ACC112 (cell line): ENCODE measurements around the gene HAAO.

ENCODE experiments used
- H2AFZ ChIP-seq: fragments of 200-600 bp; sonication (generic); one replicate; pipeline ENCODE4 v1.6.0; 2017; ENCODE audit warnings: antibody characterized with exemption, low read length; ENCODE audit not compliant: unreplicated experiment
- H3K27ac ChIP-seq: fragments of 200-600 bp; sonication (generic); 2 replicates; pipeline ENCODE4 v1.5.1; 2014; ENCODE audit warnings: low read depth, mild to moderate bottlenecking, antibody characterized with exemption, low read length, moderate library complexity
- H3K27me3 ChIP-seq: fragments of 200-600 bp; sonication (generic); 2 replicates; pipeline ENCODE4 v1.6.1; 2014; ENCODE audit warnings: mild to moderate bottlenecking, antibody characterized with exemption, low read length, moderate library complexity, mixed read lengths; ENCODE audit not compliant: insufficient read depth
- H3K36me3 ChIP-seq: fragments of 200-600 bp; sonication (generic); 2 replicates; pipeline ENCODE4 v1.6.1; 2016; ENCODE audit warnings: mild to moderate bottlenecking, antibody characterized with exemption, low read length, moderate library complexity, mixed read lengths; ENCODE audit not compliant: insufficient read depth
- H3K4me1 ChIP-seq: fragments of 200-600 bp; sonication (generic); one replicate; pipeline ENCODE4 v1.6.1; 2016; ENCODE audit warnings: low read length, mixed read lengths; ENCODE audit not compliant: insufficient read depth, unreplicated experiment, control insufficient read depth
- H3K4me3 ChIP-seq: fragments of 200-600 bp; sonication (generic); 2 replicates; pipeline ENCODE4 v1.5.1; 2014; ENCODE audit warnings: mild to moderate bottlenecking, low read depth, low read length
- H3K79me2 ChIP-seq: fragments of 200-600 bp; sonication (generic); one replicate; pipeline ENCODE4 v1.6.0; 2016; ENCODE audit warnings: low read length; ENCODE audit not compliant: control insufficient read depth, unreplicated experiment, insufficient read depth

The HAAO gene

GRCh38 chr2:42812899-42813479, 20.6 kb upstream of the HAAO start:
- Histone ChIP-seq H3K79me2 (no peaks in the 10 kb centered on the region), H3K4me3 (no peak overlapping the region), H3K27me3 (no peaks in the 10 kb centered on the region), H3K36me3 (no peaks in the 10 kb centered on the region), H3K4me1 (peaks cover 13% of the 10 kb centered on the region), H3K27ac (no peak overlapping the region), H2AFZ (no peak overlapping the region)

- Histone ChIP-seq H3K79me2 (no peaks in the 10 kb centered on the region), H3K4me3 (peak overlapping the region; percentile 90), H3K27ac (peak overlapping the region; percentile 99), H3K36me3 (no peaks in the 10 kb centered on the region), H3K4me1 (peaks cover 13% of the 10 kb centered on the region), H2AFZ (peak overlapping the region; percentile 54), H3K27me3 (no peaks in the 10 kb centered on the region)
These were observed 18.8 kb upstream of the HAAO start for GRCh38 chr2:42810971-42811811.

- peak overlapping the region; percentile 90 for H3K4me3 ChIP-seq
These were observed 18.0 kb upstream of the HAAO start for GRCh38 chr2:42810121-42810970.

GRCh38 chr2:42809819-42810120, 17.4 kb upstream of the HAAO start:
- Histone ChIP-seq H3K4me1 (peaks cover 13% of the 10 kb centered on the region), H3K4me3 (peak overlapping the region; percentile 90), H3K27me3 (no peaks in the 10 kb centered on the region), H3K36me3 (no peaks in the 10 kb centered on the region), H3K79me2 (no peaks in the 10 kb centered on the region), H2AFZ (peak overlapping the region; percentile 70), H3K27ac (peak overlapping the region; percentile 99)

More at GRCh38 chr2:42810121-42810970, 18.0 kb upstream of the HAAO start:
- H2AFZ ChIP-seq, result peak overlapping the region; percentile 54
- H3K27me3 ChIP-seq, result no peaks in the 10 kb centered on the region
- H3K79me2 ChIP-seq, result no peaks in the 10 kb centered on the region
- no peaks in the 10 kb centered on the region for H3K36me3 ChIP-seq
- peak overlapping the region; percentile 99 for H3K27ac ChIP-seq
- H3K4me1 ChIP-seq, result peaks cover 13% of the 10 kb centered on the region

- Histone ChIP-seq H3K4me3 (peak overlapping the region; percentile 90), H3K27me3 (no peaks in the 10 kb centered on the region), H2AFZ (peak overlapping the region; percentile 70), H3K36me3 (no peaks in the 10 kb centered on the region), H3K4me1 (peaks cover 13% of the 10 kb centered on the region), H3K79me2 (no peaks in the 10 kb centered on the region), H3K27ac (peak overlapping the region; percentile 99)
These were observed 16.9 kb upstream of the HAAO start for GRCh38 chr2:42809131-42809818.

GRCh38 chr2:42808301-42808700, 15.9 kb upstream of the HAAO start:
- Histone ChIP-seq H3K79me2 (no peaks in the 10 kb centered on the region), H3K27ac (no peak overlapping the region), H3K36me3 (no peaks in the 10 kb centered on the region), H2AFZ (no peak overlapping the region), H3K4me3 (no peak overlapping the region), H3K27me3 (no peaks in the 10 kb centered on the region), H3K4me1 (peaks cover 13% of the 10 kb centered on the region)

- Histone ChIP-seq H3K79me2 (no peaks in the 10 kb centered on the region), H3K27me3 (peaks cover 4% of the 10 kb centered on the region; the same call in 1 of the 2 replicates), H3K27ac (no peak overlapping the region), H3K4me3 (no peak overlapping the region), H3K4me1 (peaks cover 13% of the 10 kb centered on the region), H2AFZ (no peak overlapping the region), H3K36me3 (no peaks in the 10 kb centered on the region)
These were observed 14.4 kb upstream of the HAAO start for GRCh38 chr2:42806786-42807185.

GRCh38 chr2:42804891-42805290, 12.5 kb upstream of the HAAO start:
- no peaks in the 10 kb centered on the region for H3K36me3 ChIP-seq
- no peak overlapping the region for H3K4me3 ChIP-seq
- H3K79me2 ChIP-seq, result no peaks in the 10 kb centered on the region
- H3K4me1 ChIP-seq, result peaks cover 7% of the 10 kb centered on the region
- H3K27me3 ChIP-seq, result peaks cover 4% of the 10 kb centered on the region; the same call in 1 of the 2 replicates
- no peak overlapping the region for H2AFZ ChIP-seq
- no peak overlapping the region for H3K27ac ChIP-seq

- Histone ChIP-seq H3K79me2 (no peaks in the 10 kb centered on the region), H2AFZ (no peak overlapping the region), H3K4me1 (peaks cover 7% of the 10 kb centered on the region), H3K27ac (no peak overlapping the region), H3K4me3 (no peak overlapping the region), H3K36me3 (no peaks in the 10 kb centered on the region), H3K27me3 (peaks cover 4% of the 10 kb centered on the region; the same call in 1 of the 2 replicates)
These were observed 12.0 kb upstream of the HAAO start for GRCh38 chr2:42804338-42804737.

- Histone ChIP-seq H3K27me3 (peaks cover 4% of the 10 kb centered on the region; the same call in 1 of the 2 replicates), H3K4me3 (no peak overlapping the region), H3K4me1 (no peaks in the 10 kb centered on the region), H2AFZ (no peak overlapping the region), H3K27ac (no peak overlapping the region), H3K79me2 (no peaks in the 10 kb centered on the region), H3K36me3 (no peaks in the 10 kb centered on the region)
These were observed 9.8 kb upstream of the HAAO start for GRCh38 chr2:42802150-42802549.
